ENCODE data around the gene SLC6A18. TPM values are rescaled to one million over a fixed set of nuclear protein-coding genes. Genes with fewer than 3 reads are reported as not detected.

Gene SLC6A18
- total and polyA plus RNA-seq, 2 donors (not counting 1 experiment from before 2014, with no cell fraction given): not detected

- no peaks in the 10 kb centered on the region for H3K36me3 ChIP-seq (ENCODE audit: control insufficient read depth, insufficient read depth, low read length)
- TF ChIP-seq EZH2 (IDR thresholded peaks at IDR 0.05; ENCODE audit: low read length, missing control alignments) (no peak), CTCF (conservative IDR thresholded peaks at IDR 0.05 in 1 of 2, IDR thresholded peaks at IDR 0.05 in 1 of 2; ENCODE audit: low read depth in 1 of 2, low read length in 2 of 2) (no peak)
- DNase-seq (ENCODE audit: low read depth in 2 of 2): no peak
- no peak overlapping the region for H3K4me3 ChIP-seq (replicated peaks in 1 of 4; ENCODE audit: control extremely low read depth in 1 of 4, insufficient read depth in 1 of 4, low read depth in 3 of 4, low read length in 4 of 4)
- no peaks in the 10 kb centered on the region for H3K79me2 ChIP-seq (ENCODE audit: control insufficient read depth, insufficient read depth, low read length)
- H4K20me1 ChIP-seq (ENCODE audit: control insufficient read depth, extremely low read depth, insufficient read depth, low read length): no peaks in the 10 kb centered on the region
- no peak overlapping the region for H3K9ac ChIP-seq (ENCODE audit: insufficient read depth, low read length)
- H2AFZ ChIP-seq (ENCODE audit: low read length): no peak overlapping the region
- no peaks in the 10 kb centered on the region for H3K9me3 ChIP-seq (ENCODE audit: control insufficient read depth, insufficient read depth, low read depth, low read length)
- no peak overlapping the region for H3K27ac ChIP-seq (ENCODE audit: insufficient read depth, low read length)
- no peaks in the 10 kb centered on the region for H3K4me1 ChIP-seq (ENCODE audit: control insufficient read depth, extremely low read depth, insufficient read depth, low read length)
- no peaks in the 10 kb centered on the region for H3K27me3 ChIP-seq (ENCODE audit: control insufficient read depth, insufficient read depth, low read length)
- H3K4me2 ChIP-seq (ENCODE audit: extremely low read depth, insufficient read depth, low read length): no peak overlapping the region
Observed at GRCh38 chr5:1212881-1213280, 12.3 kb upstream of the SLC6A18 start.

GRCh38 chr5:1213508-1214162, 11.5 kb upstream of the SLC6A18 start:
- no peak for DNase-seq (ENCODE audit: low read depth in 2 of 2)
- Histone ChIP-seq H3K79me2 (ENCODE audit: control insufficient read depth, insufficient read depth, low read length) (no peaks in the 10 kb centered on the region), H3K4me2 (ENCODE audit: extremely low read depth, insufficient read depth, low read length) (no peak overlapping the region), H3K27ac (ENCODE audit: insufficient read depth, low read length) (no peak overlapping the region), H3K36me3 (ENCODE audit: control insufficient read depth, insufficient read depth, low read length) (no peaks in the 10 kb centered on the region), H3K9ac (ENCODE audit: insufficient read depth, low read length) (no peak overlapping the region), H2AFZ (ENCODE audit: low read length) (no peak overlapping the region), H3K27me3 (ENCODE audit: control insufficient read depth, insufficient read depth, low read length) (no peaks in the 10 kb centered on the region), H3K9me3 (ENCODE audit: control insufficient read depth, insufficient read depth, low read depth, low read length) (no peaks in the 10 kb centered on the region), H3K4me3 (replicated peaks in 1 of 4; ENCODE audit: control extremely low read depth in 1 of 4, insufficient read depth in 1 of 4, low read depth in 3 of 4, low read length in 4 of 4) (no peak overlapping the region), H3K4me1 (ENCODE audit: control insufficient read depth, extremely low read depth, insufficient read depth, low read length) (no peaks in the 10 kb centered on the region), H4K20me1 (ENCODE audit: control insufficient read depth, extremely low read depth, insufficient read depth, low read length) (no peaks in the 10 kb centered on the region)
- TF ChIP-seq CTCF (conservative IDR thresholded peaks at IDR 0.05 in 1 of 2, IDR thresholded peaks at IDR 0.05 in 1 of 2; ENCODE audit: low read depth in 1 of 2, low read length in 2 of 2): no peak
- no peak for TF ChIP-seq EZH2 (IDR thresholded peaks at IDR 0.05; ENCODE audit: low read length, missing control alignments)

- H3K4me1 ChIP-seq (ENCODE audit: control insufficient read depth, extremely low read depth, insufficient read depth, low read length): no peaks in the 10 kb centered on the region
- H3K27me3 ChIP-seq (ENCODE audit: control insufficient read depth, insufficient read depth, low read length): no peaks in the 10 kb centered on the region
- DNase-seq (ENCODE audit: low read depth in 2 of 2): no peak
- no peak overlapping the region for H3K4me3 ChIP-seq (replicated peaks in 1 of 4; ENCODE audit: control extremely low read depth in 1 of 4, insufficient read depth in 1 of 4, low read depth in 3 of 4, low read length in 4 of 4)
- H3K27ac ChIP-seq (ENCODE audit: insufficient read depth, low read length): no peak overlapping the region
- H3K9ac ChIP-seq (ENCODE audit: insufficient read depth, low read length): no peak overlapping the region
- H3K4me2 ChIP-seq (ENCODE audit: extremely low read depth, insufficient read depth, low read length): no peak overlapping the region
- H3K79me2 ChIP-seq (ENCODE audit: control insufficient read depth, insufficient read depth, low read length): no peaks in the 10 kb centered on the region
- no peak overlapping the region for H2AFZ ChIP-seq (ENCODE audit: low read length)
- no peaks in the 10 kb centered on the region for H3K36me3 ChIP-seq (ENCODE audit: control insufficient read depth, insufficient read depth, low read length)
- H3K9me3 ChIP-seq (ENCODE audit: control insufficient read depth, insufficient read depth, low read depth, low read length): no peaks in the 10 kb centered on the region
- H4K20me1 ChIP-seq (ENCODE audit: control insufficient read depth, extremely low read depth, insufficient read depth, low read length): no peaks in the 10 kb centered on the region
- no peak for TF ChIP-seq EZH2 (IDR thresholded peaks at IDR 0.05; ENCODE audit: low read length, missing control alignments)
- no peak for TF ChIP-seq CTCF (conservative IDR thresholded peaks at IDR 0.05 in 1 of 2, IDR thresholded peaks at IDR 0.05 in 1 of 2; ENCODE audit: low read depth in 1 of 2, low read length in 2 of 2)
Observed at GRCh38 chr5:1214163-1214935, 10.8 kb upstream of the SLC6A18 start.

Data from fibroblast of lung (primary cell).